Liver (tissue), 9 donors: Measurements from ENCODE around the gene DYNC1I2. TPM values are rescaled to one million over a fixed set of nuclear protein-coding genes. Genes with fewer than 3 reads are reported as not detected.

Experiments used
- DNase-seq: peaks from one replicate; pipeline ENCODE4 v3.0.0-alpha.2; 2017; ENCODE audit warnings: low spot score
- H3K27ac ChIP-seq, 2 donors: one replicate each; pipeline ENCODE4 v1.7.0; 2013; ENCODE audit warnings: inconsistent platforms in 2 of 2, low read length in 2 of 2, control low read depth in 1 of 2, low read depth in 1 of 2, mild to moderate bottlenecking in 1 of 2
- H3K27me3 ChIP-seq, 4 donors: one replicate each; pipeline versions ENCODE4 v1.6.1 to v1.7.0; 2013; ENCODE audit warnings: low read length in 3 of 4, inconsistent platforms in 1 of 4, mild to moderate bottlenecking in 1 of 4, moderate library complexity in 1 of 4; ENCODE audit not compliant: control insufficient read depth in 4 of 4, insufficient read depth in 4 of 4
- H3K36me3 ChIP-seq, 4 donors: one replicate each; pipeline versions ENCODE4 v1.6.1 to v1.7.0; 2013; ENCODE audit warnings: low read length in 3 of 4, mild to moderate bottlenecking in 3 of 4, low read depth in 1 of 4, moderate library complexity in 1 of 4; ENCODE audit not compliant: control insufficient read depth in 4 of 4, insufficient read depth in 3 of 4
- H3K4me1 ChIP-seq, 4 donors: one replicate each; pipeline versions ENCODE4 v1.6.1 to v1.7.0; 2013; ENCODE audit warnings: low read length in 3 of 4, mild to moderate bottlenecking in 3 of 4, moderate library complexity in 1 of 4; ENCODE audit not compliant: control insufficient read depth in 4 of 4, insufficient read depth in 4 of 4
- H3K4me3 ChIP-seq, 3 donors: one replicate each; pipeline versions ENCODE4 v1.6.1 to v1.7.0; 2013; ENCODE audit warnings: low read length in 3 of 3, control low read depth in 1 of 3, low read depth in 1 of 3, mild to moderate bottlenecking in 1 of 3
- H3K9ac ChIP-seq, 2 donors: one replicate each; pipeline ENCODE4 v1.7.0; 2013; ENCODE audit warnings: low read length in 2 of 2, mild to moderate bottlenecking in 2 of 2, moderate library complexity in 2 of 2, control low read depth in 1 of 2, low read depth in 1 of 2
- H3K9me3 ChIP-seq, 4 donors: one replicate each; pipeline versions ENCODE4 v1.6.1 to v1.7.0; 2013; ENCODE audit warnings: low read length in 3 of 4; ENCODE audit not compliant: control insufficient read depth in 4 of 4
- ATF3 ChIP-seq: IDR thresholded peaks from 2 replicates; pipeline ENCODE4 v1.6.1; 2016; ENCODE audit warnings: antibody characterized with exemption
- EGR1 ChIP-seq, 2 donors: IDR thresholded peaks; 2 replicates each; pipeline ENCODE4 v1.6.1; 2016 to 2018; ENCODE audit warnings: antibody characterized with exemption in 2 of 2, low read depth in 2 of 2
- FOXA1 ChIP-seq: IDR thresholded peaks from 2 replicates; pipeline ENCODE4 v1.6.1; 2016; ENCODE audit warnings: antibody characterized with exemption
- GABPA ChIP-seq, 2 donors: IDR thresholded peaks in 1 of 2; conservative IDR thresholded peaks in 1 of 2; 2 replicates each; pipeline ENCODE4 v1.6.1; 2016; ENCODE audit warnings: antibody characterized with exemption in 2 of 2, mild to moderate bottlenecking in 1 of 2, moderate library complexity in 1 of 2
- HNF4G ChIP-seq: IDR thresholded peaks from 2 replicates; pipeline ENCODE4 v1.6.1; 2016; ENCODE audit warnings: antibody characterized with exemption
- JUND ChIP-seq, 2 donors: IDR thresholded peaks; 2 replicates each; pipeline ENCODE4 v1.6.1; 2016; ENCODE audit warnings: antibody characterized with exemption in 2 of 2
- MAX ChIP-seq: IDR thresholded peaks from 2 replicates; pipeline ENCODE4 v1.6.1; 2016; ENCODE audit warnings: antibody characterized with exemption
- NR2F2 ChIP-seq: IDR thresholded peaks from 2 replicates; pipeline ENCODE4 v1.6.1; 2016; ENCODE audit warnings: antibody characterized with exemption
- RAD21 ChIP-seq, 2 donors: IDR thresholded peaks; 2 replicates each; pipeline ENCODE4 v1.6.1; 2016; ENCODE audit warnings: antibody characterized with exemption in 2 of 2, mild to moderate bottlenecking in 2 of 2
- RXRA ChIP-seq, 2 donors: IDR thresholded peaks; 2 replicates each; pipeline ENCODE4 v1.6.1; 2017 to 2018; ENCODE audit warnings: antibody characterized with exemption in 2 of 2, mild to moderate bottlenecking in 1 of 2
- SP1 ChIP-seq: IDR thresholded peaks from 2 replicates; pipeline ENCODE4 v1.6.1; 2018; ENCODE audit warnings: antibody characterized with exemption, mild to moderate bottlenecking
- TAF1 ChIP-seq: conservative IDR thresholded peaks from 2 replicates; pipeline ENCODE4 v1.6.1; 2016; ENCODE audit warnings: antibody characterized with exemption, mild to moderate bottlenecking
- WGBS: extraction: QIAGEN DNeasy Blood & Tissue Kit; methylation state at CpG from one replicate; pipeline ENCODE4 v1.1.7; 2013; 5-methylcytosine and 5-hydroxymethylcytosine counted together
- polyA plus RNA-seq, 2 donors: library from polyadenylated mRNA; stranded (reverse) in 1 of 2; unstranded in 1 of 2; fragments of 200-250 nt in 1 of 2; fragments of >200 nt in 1 of 2; fragmentation: Nextera tagmentation in 1 of 2; extraction: Ambion mirVana in 1 of 2; gene quantifications; one replicate each; pipeline versions ENCODE4 v1.2.1 to v1.2.3, GENCODE V29; 2013 to 2015
- total RNA-seq, 2 donors: library from RNA; depleted of rRNA; stranded (reverse); fragments of >200 nt; gene quantifications; one replicate each; pipeline ENCODE4 v1.2.3, GENCODE V29; 2014
- TF ChIP-seq, protein P1 (sequence below): IDR thresholded peaks from 2 replicates; pipeline ENCODE4 v1.6.1; 2016; ENCODE audit warnings: antibody characterized with exemption
- TF ChIP-seq, protein P2 (sequence below): IDR thresholded peaks from 2 replicates; pipeline ENCODE4 v1.6.1; 2016; ENCODE audit warnings: antibody characterized with exemption, mild to moderate bottlenecking
- donor health status: healthy.
- donor health status: healthy.
- donor health status: healthy.
- donor health status: healthy.
- donor health status: healthy.

Gene DYNC1I2
- total and polyA plus RNA-seq, 4 donors = 20.4 to 45.2 (median 28.1) TPM

DNA sequence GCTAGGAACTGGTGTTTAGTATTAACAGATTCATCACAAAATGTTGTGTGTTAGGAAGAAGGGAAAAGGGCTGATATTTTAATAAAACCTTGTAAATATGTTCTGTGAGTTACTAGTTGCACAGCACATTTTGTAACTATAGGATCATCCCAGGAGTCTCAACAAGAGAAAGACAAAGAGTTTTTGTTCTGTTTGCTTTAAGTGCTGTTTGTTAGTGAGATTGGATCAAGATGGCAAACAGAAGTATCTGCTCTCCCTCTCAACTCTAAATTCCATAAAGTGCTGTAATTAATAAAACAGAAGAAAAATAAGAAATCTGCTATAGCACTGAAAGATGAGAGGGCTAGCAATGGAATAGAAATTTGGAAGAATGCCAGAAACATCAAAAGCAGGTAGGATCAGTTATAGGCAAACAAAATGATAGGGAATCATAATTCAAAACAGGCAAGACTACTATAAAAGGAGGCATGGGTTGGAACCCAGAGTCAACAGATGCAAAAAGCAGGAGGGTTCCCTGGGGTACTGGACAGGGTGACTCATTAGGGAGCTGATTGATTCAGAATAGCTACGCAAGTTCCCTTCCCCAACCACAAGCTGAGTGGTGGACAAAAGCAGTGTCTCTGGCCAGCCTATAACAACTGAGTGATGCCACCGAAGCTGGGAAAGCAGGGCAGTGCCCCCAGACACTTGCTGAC lies 75.8 kb downstream of the DYNC1I2 start:
- peaks cover 0 to 8% (median 0%) of the 10 kb centered on the region in 4 donors for H3K36me3 ChIP-seq
- no peak for DNase-seq
- H3K9ac ChIP-seq = no peak overlapping the region
- no peaks in the 10 kb centered on the region for H3K27me3 ChIP-seq
- H3K27ac ChIP-seq = no peak overlapping the region
- H3K4me1 ChIP-seq = no peaks in the 10 kb centered on the region
- no peak for TF ChIP-seq MAX
- no peak for TF ChIP-seq FOXA1
- no peak for TF ChIP-seq TAF1
- no peak for TF ChIP-seq SP1
- TF ChIP-seq, protein P1, sequence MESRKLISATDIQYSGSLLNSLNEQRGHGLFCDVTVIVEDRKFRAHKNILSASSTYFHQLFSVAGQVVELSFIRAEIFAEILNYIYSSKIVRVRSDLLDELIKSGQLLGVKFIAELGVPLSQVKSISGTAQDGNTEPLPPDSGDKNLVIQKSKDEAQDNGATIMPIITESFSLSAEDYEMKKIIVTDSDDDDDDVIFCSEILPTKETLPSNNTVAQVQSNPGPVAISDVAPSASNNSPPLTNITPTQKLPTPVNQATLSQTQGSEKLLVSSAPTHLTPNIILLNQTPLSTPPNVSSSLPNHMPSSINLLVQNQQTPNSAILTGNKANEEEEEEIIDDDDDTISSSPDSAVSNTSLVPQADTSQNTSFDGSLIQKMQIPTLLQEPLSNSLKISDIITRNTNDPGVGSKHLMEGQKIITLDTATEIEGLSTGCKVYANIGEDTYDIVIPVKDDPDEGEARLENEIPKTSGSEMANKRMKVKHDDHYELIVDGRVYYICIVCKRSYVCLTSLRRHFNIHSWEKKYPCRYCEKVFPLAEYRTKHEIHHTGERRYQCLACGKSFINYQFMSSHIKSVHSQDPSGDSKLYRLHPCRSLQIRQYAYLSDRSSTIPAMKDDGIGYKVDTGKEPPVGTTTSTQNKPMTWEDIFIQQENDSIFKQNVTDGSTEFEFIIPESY = no peak
- TF ChIP-seq RXRA (IDR thresholded peaks at IDR 0.05) = no peak
- TF ChIP-seq, protein P2, sequence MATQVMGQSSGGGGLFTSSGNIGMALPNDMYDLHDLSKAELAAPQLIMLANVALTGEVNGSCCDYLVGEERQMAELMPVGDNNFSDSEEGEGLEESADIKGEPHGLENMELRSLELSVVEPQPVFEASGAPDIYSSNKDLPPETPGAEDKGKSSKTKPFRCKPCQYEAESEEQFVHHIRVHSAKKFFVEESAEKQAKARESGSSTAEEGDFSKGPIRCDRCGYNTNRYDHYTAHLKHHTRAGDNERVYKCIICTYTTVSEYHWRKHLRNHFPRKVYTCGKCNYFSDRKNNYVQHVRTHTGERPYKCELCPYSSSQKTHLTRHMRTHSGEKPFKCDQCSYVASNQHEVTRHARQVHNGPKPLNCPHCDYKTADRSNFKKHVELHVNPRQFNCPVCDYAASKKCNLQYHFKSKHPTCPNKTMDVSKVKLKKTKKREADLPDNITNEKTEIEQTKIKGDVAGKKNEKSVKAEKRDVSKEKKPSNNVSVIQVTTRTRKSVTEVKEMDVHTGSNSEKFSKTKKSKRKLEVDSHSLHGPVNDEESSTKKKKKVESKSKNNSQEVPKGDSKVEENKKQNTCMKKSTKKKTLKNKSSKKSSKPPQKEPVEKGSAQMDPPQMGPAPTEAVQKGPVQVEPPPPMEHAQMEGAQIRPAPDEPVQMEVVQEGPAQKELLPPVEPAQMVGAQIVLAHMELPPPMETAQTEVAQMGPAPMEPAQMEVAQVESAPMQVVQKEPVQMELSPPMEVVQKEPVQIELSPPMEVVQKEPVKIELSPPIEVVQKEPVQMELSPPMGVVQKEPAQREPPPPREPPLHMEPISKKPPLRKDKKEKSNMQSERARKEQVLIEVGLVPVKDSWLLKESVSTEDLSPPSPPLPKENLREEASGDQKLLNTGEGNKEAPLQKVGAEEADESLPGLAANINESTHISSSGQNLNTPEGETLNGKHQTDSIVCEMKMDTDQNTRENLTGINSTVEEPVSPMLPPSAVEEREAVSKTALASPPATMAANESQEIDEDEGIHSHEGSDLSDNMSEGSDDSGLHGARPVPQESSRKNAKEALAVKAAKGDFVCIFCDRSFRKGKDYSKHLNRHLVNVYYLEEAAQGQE = no peak
- 96% methylated on average over 2 of the region's 2 CpGs for WGBS
- no peaks in the 10 kb centered on the region for H3K9me3 ChIP-seq
- no peak overlapping the region for H3K4me3 ChIP-seq

DNA sequence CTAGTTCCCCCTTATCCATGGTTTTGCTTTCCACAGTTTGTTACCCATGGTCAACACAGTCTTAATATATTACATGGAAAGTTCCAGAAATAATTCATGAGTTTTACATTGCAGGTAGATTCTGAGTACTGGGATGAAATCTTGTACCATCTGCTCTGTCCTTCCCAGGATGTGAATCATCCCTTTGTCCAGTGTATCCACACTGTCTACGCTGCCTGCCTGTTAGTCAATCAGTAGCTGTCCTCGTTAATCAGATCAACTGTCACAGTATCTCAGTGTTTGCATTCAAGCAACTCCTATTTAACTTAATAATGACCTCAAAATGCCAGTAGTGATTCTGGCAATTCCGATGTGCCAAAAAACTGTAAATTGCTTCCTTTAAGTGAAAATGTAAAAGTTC lies 76.3 kb downstream of the DYNC1I2 start:
- no peak overlapping the region for H3K4me3 ChIP-seq
- DNase-seq = no peak
- H3K27me3 ChIP-seq = no peaks in the 10 kb centered on the region
- H3K36me3 ChIP-seq = peaks cover 0 to 8% (median 0%) of the 10 kb centered on the region in 4 donors
- no peaks in the 10 kb centered on the region for H3K4me1 ChIP-seq
- 95% methylated on average over 3 of the region's 3 CpGs for WGBS
- H3K27ac ChIP-seq = no peak overlapping the region
- TF ChIP-seq TAF1 (no peak), FOXA1 (no peak), EGR1 (IDR thresholded peaks at IDR 0.05; ENCODE audit: low read depth in 2 of 2) (no peak), RAD21 (IDR thresholded peaks at IDR 0.05) (no peak), HNF4G (no peak), ATF3 (no peak), JUND (IDR thresholded peaks at IDR 0.05) (no peak), GABPA (IDR thresholded peaks at IDR 0.05 in 1 of 2, conservative IDR thresholded peaks at IDR 0.05 in 1 of 2) (no peak), NR2F2 (no peak), MAX (no peak)
- TF ChIP-seq, protein P2 = no peak
- H3K9ac ChIP-seq = no peak overlapping the region
- H3K9me3 ChIP-seq = no peaks in the 10 kb centered on the region
